ENCODE measurements around the gene TNFRSF1A.

Gene TNFRSF1A

GRCh38 chr12:6336889-6337853 lies 4.7 kb downstream of the TNFRSF1A start:
- Mint-ChIP-seq H3K27ac (no peak overlapping the region), H3K4me3 (no peak overlapping the region), H3K4me1 (peaks cover 43% of the 10 kb centered on the region), H3K36me3 (peaks cover 6% of the 10 kb centered on the region), H3K27me3 (no peaks in the 10 kb centered on the region), H3K9me3 (no peaks in the 10 kb centered on the region)

GRCh38 chr12:6336079-6336888 lies 5.6 kb downstream of the TNFRSF1A start:
- Mint-ChIP-seq H3K27me3 (no peaks in the 10 kb centered on the region), H3K9me3 (no peaks in the 10 kb centered on the region), H3K36me3 (peaks cover 8% of the 10 kb centered on the region), H3K27ac (no peak overlapping the region), H3K4me1 (peaks cover 41% of the 10 kb centered on the region), H3K4me3 (no peak overlapping the region)

GRCh38 chr12:6335451-6336078 lies 6.3 kb downstream of the TNFRSF1A start:
- H3K4me1 Mint-ChIP-seq: peaks cover 47% of the 10 kb centered on the region
- H3K4me3 Mint-ChIP-seq: no peak overlapping the region
- H3K27ac Mint-ChIP-seq: no peak overlapping the region
- H3K27me3 Mint-ChIP-seq: no peaks in the 10 kb centered on the region
- H3K36me3 Mint-ChIP-seq: peaks cover 11% of the 10 kb centered on the region
- H3K9me3 Mint-ChIP-seq: no peaks in the 10 kb centered on the region

GRCh38 chr12:6334940-6335450 lies 6.9 kb downstream of the TNFRSF1A start:
- Mint-ChIP-seq H3K4me1 (peaks cover 51% of the 10 kb centered on the region), H3K4me3 (no peak overlapping the region), H3K27me3 (no peaks in the 10 kb centered on the region), H3K27ac (peak overlapping the region; percentile 76), H3K9me3 (no peaks in the 10 kb centered on the region), H3K36me3 (peaks cover 11% of the 10 kb centered on the region)

- no peaks in the 10 kb centered on the region for H3K9me3 Mint-ChIP-seq
- H3K27ac Mint-ChIP-seq: peak overlapping the region; percentile 93
- H3K27me3 Mint-ChIP-seq: no peaks in the 10 kb centered on the region
- H3K4me1 Mint-ChIP-seq: peaks cover 51% of the 10 kb centered on the region
- peak overlapping the region; percentile 78 for H3K4me3 Mint-ChIP-seq
- peaks cover 11% of the 10 kb centered on the region for H3K36me3 Mint-ChIP-seq
These were observed 7.5 kb downstream of the TNFRSF1A start for GRCh38 chr12:6334359-6334758.

GRCh38 chr12:6333566-6333965 lies 8.3 kb downstream of the TNFRSF1A start:
- peak overlapping the region; percentile 78 for H3K4me3 Mint-ChIP-seq
- H3K36me3 Mint-ChIP-seq: peaks cover 11% of the 10 kb centered on the region
- H3K9me3 Mint-ChIP-seq: no peaks in the 10 kb centered on the region
- H3K27ac Mint-ChIP-seq: peak overlapping the region; percentile 93
- no peaks in the 10 kb centered on the region for H3K27me3 Mint-ChIP-seq
- peaks cover 51% of the 10 kb centered on the region for H3K4me1 Mint-ChIP-seq

GRCh38 chr12:6333029-6333428 lies 8.8 kb downstream of the TNFRSF1A start:
- Mint-ChIP-seq H3K36me3 (peaks cover 11% of the 10 kb centered on the region), H3K27ac (peak overlapping the region; percentile 88), H3K27me3 (no peaks in the 10 kb centered on the region), H3K4me1 (peaks cover 51% of the 10 kb centered on the region), H3K9me3 (no peaks in the 10 kb centered on the region), H3K4me3 (peak overlapping the region; percentile 78)

GRCh38 chr12:6332459-6332858 lies 9.4 kb downstream of the TNFRSF1A start:
- Mint-ChIP-seq H3K27me3 (no peaks in the 10 kb centered on the region), H3K9me3 (no peaks in the 10 kb centered on the region), H3K36me3 (peaks cover 11% of the 10 kb centered on the region), H3K27ac (peak overlapping the region; percentile 88), H3K4me3 (peak overlapping the region; percentile 78), H3K4me1 (peaks cover 51% of the 10 kb centered on the region)

- no peaks in the 10 kb centered on the region for H3K9me3 Mint-ChIP-seq
- H3K27me3 Mint-ChIP-seq: no peaks in the 10 kb centered on the region
- peaks cover 57% of the 10 kb centered on the region for H3K4me1 Mint-ChIP-seq
- H3K27ac Mint-ChIP-seq: peak overlapping the region; percentile 72
- H3K4me3 Mint-ChIP-seq: peak overlapping the region; percentile 36
- peaks cover 11% of the 10 kb centered on the region for H3K36me3 Mint-ChIP-seq
These were observed 10.7 kb downstream of the TNFRSF1A start for GRCh38 chr12:6330999-6331714.

GRCh38 chr12:6330192-6330591 lies 11.7 kb downstream of the TNFRSF1A start:
- Mint-ChIP-seq H3K27me3 (no peaks in the 10 kb centered on the region), H3K4me1 (peaks cover 57% of the 10 kb centered on the region), H3K27ac (peak overlapping the region; percentile 63), H3K36me3 (peaks cover 11% of the 10 kb centered on the region), H3K9me3 (no peaks in the 10 kb centered on the region), H3K4me3 (no peak overlapping the region)

- H3K4me3 Mint-ChIP-seq: no peak overlapping the region
- H3K36me3 Mint-ChIP-seq: peaks cover 11% of the 10 kb centered on the region
- H3K27me3 Mint-ChIP-seq: no peaks in the 10 kb centered on the region
These were observed 12.2 kb downstream of the TNFRSF1A start for GRCh38 chr12:6329703-6330064.

GRCh38 chr12:6328945-6329702 lies 12.8 kb downstream of the TNFRSF1A start:
- Mint-ChIP-seq H3K27ac (peak overlapping the region; percentile 51), H3K9me3 (no peaks in the 10 kb centered on the region), H3K4me3 (no peak overlapping the region), H3K4me1 (peaks cover 57% of the 10 kb centered on the region), H3K36me3 (peaks cover 11% of the 10 kb centered on the region), H3K27me3 (no peaks in the 10 kb centered on the region)

More at GRCh38 chr12:6329703-6330064, 12.2 kb downstream of the TNFRSF1A start:
- Mint-ChIP-seq H3K9me3 (no peaks in the 10 kb centered on the region), H3K4me1 (peaks cover 57% of the 10 kb centered on the region), H3K27ac (no peak overlapping the region)

- peaks cover 11% of the 10 kb centered on the region for H3K36me3 Mint-ChIP-seq
- H3K4me1 Mint-ChIP-seq: peaks cover 57% of the 10 kb centered on the region
- H3K27me3 Mint-ChIP-seq: no peaks in the 10 kb centered on the region
- no peak overlapping the region for H3K4me3 Mint-ChIP-seq
- no peaks in the 10 kb centered on the region for H3K9me3 Mint-ChIP-seq
- peak overlapping the region; percentile 51 for H3K27ac Mint-ChIP-seq
These were observed 13.7 kb downstream of the TNFRSF1A start for GRCh38 chr12:6328045-6328779.
